ENCODE data around the gene NAALADL2.

The NAALADL2 gene

DNA sequence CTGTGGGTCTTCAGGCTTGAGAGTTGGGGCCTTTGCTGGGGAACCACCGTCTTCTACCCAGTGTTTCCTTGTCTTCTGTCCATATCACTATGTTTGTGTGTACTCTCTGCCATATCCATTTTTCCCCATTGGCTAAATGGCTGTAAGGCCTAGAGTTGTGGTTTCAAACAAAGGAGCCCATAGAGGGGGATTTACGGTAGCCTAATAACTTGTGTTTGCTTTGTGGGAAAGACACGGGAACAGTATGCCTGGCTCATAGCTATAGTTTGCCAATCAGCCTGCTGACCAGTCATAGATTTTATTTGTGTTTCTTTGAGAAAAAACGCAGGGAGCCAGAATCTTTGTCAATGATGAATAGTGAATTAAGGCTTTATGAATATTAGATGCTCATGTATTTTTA, 554.8 kb downstream of the NAALADL2 start:
- TF ChIP-seq EZH2phosphoT487 (IDR thresholded peaks at IDR 0.05; ENCODE audit: low read depth) = no peak
- TF ChIP-seq, protein P1, sequence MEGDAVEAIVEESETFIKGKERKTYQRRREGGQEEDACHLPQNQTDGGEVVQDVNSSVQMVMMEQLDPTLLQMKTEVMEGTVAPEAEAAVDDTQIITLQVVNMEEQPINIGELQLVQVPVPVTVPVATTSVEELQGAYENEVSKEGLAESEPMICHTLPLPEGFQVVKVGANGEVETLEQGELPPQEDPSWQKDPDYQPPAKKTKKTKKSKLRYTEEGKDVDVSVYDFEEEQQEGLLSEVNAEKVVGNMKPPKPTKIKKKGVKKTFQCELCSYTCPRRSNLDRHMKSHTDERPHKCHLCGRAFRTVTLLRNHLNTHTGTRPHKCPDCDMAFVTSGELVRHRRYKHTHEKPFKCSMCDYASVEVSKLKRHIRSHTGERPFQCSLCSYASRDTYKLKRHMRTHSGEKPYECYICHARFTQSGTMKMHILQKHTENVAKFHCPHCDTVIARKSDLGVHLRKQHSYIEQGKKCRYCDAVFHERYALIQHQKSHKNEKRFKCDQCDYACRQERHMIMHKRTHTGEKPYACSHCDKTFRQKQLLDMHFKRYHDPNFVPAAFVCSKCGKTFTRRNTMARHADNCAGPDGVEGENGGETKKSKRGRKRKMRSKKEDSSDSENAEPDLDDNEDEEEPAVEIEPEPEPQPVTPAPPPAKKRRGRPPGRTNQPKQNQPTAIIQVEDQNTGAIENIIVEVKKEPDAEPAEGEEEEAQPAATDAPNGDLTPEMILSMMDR (IDR thresholded peaks at IDR 0.05; ENCODE audit: low read depth, low read length) = no peak

DNA sequence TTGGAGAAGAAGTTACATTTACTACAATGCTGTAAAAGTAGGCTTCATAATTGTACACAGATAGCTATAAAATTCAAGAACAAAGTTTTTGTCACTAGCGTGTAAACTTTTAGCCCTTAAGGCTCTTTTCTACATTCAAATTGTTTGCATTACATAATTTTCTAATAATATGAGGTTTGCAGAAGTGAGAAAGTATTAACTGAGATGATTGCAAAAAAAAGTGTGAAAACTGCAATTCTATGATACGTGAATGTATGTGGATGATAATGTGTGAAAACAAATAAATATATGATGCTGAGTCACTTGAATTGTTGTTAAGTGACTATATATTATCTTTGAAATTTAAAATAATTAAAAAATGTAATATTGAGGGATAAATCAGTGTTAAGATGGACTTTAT, 557.5 kb downstream of the NAALADL2 start:
- no peak overlapping the region for H3K9ac ChIP-seq (ENCODE audit: low read length)
- H3K9me3 ChIP-seq (ENCODE audit: insufficient read depth, low read length) = no peaks in the 10 kb centered on the region
- no peaks in the 10 kb centered on the region for H3K4me1 ChIP-seq (ENCODE audit: low read length)
- H3K36me3 ChIP-seq (replicated peaks; ENCODE audit: low read depth, low read length) = no peaks in the 10 kb centered on the region
- TF ChIP-seq, protein P1 (IDR thresholded peaks at IDR 0.05; ENCODE audit: low read depth, low read length) = no peak
- TF ChIP-seq EZH2phosphoT487 (IDR thresholded peaks at IDR 0.05; ENCODE audit: low read depth) = no peak
- H3K4me2 ChIP-seq (ENCODE audit: low read length) = no peak overlapping the region
- H3K4me3 ChIP-seq (ENCODE audit: low read length) = no peak overlapping the region
- no peak overlapping the region for H3K27ac ChIP-seq (ENCODE audit: low read length)
- no peaks in the 10 kb centered on the region for H4K20me1 ChIP-seq (ENCODE audit: insufficient read depth, low read length)
- H3K79me2 ChIP-seq (ENCODE audit: low read length) = no peaks in the 10 kb centered on the region
- no peak overlapping the region for H2AFZ ChIP-seq (ENCODE audit: low read depth, low read length)
- no peaks in the 10 kb centered on the region for H3K27me3 ChIP-seq (ENCODE audit: low read depth, low read length)

More for the DNA sequence above, 554.8 kb downstream of the NAALADL2 start:
- Histone ChIP-seq H3K9me3 (ENCODE audit: insufficient read depth, low read length) (no peaks in the 10 kb centered on the region), H3K4me1 (ENCODE audit: low read length) (no peaks in the 10 kb centered on the region), H3K27ac (ENCODE audit: low read length) (no peak overlapping the region), H2AFZ (ENCODE audit: low read depth, low read length) (no peak overlapping the region), H3K9ac (ENCODE audit: low read length) (no peak overlapping the region), H3K79me2 (ENCODE audit: low read length) (no peaks in the 10 kb centered on the region), H4K20me1 (ENCODE audit: insufficient read depth, low read length) (no peaks in the 10 kb centered on the region), H3K4me2 (ENCODE audit: low read length) (no peak overlapping the region), H3K4me3 (ENCODE audit: low read length) (no peak overlapping the region), H3K27me3 (ENCODE audit: low read depth, low read length) (no peaks in the 10 kb centered on the region), H3K36me3 (replicated peaks; ENCODE audit: low read depth, low read length) (no peaks in the 10 kb centered on the region)

DNA sequence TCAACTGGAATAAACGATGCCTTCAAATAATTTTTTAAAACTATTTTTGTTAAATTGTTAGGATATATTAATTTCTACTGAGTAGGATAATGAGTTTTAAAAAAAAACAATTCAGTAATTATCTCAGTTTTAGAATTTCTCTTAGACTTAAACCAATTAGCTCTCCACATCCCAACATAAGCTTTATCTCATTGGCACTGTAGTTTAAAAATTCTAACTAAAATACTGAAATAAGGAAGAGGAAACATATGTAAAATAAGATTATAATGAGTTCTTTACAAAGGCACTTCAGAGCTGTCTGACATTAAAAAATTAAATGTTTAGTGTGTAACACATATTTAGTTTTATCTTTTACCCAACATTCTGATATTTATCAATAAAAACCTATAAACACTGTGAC, 558.3 kb downstream of the NAALADL2 start:
- H2AFZ ChIP-seq (ENCODE audit: low read depth, low read length) = no peak overlapping the region
- no peaks in the 10 kb centered on the region for H4K20me1 ChIP-seq (ENCODE audit: insufficient read depth, low read length)
- no peak overlapping the region for H3K27ac ChIP-seq (ENCODE audit: low read length)
- TF ChIP-seq, protein P1 (IDR thresholded peaks at IDR 0.05; ENCODE audit: low read depth, low read length) = no peak
- TF ChIP-seq EZH2phosphoT487 (IDR thresholded peaks at IDR 0.05; ENCODE audit: low read depth) = no peak
- no peak overlapping the region for H3K9ac ChIP-seq (ENCODE audit: low read length)
- H3K27me3 ChIP-seq (ENCODE audit: low read depth, low read length) = no peaks in the 10 kb centered on the region
- H3K4me1 ChIP-seq (ENCODE audit: low read length) = no peaks in the 10 kb centered on the region
- no peak overlapping the region for H3K4me3 ChIP-seq (ENCODE audit: low read length)
- no peaks in the 10 kb centered on the region for H3K79me2 ChIP-seq (ENCODE audit: low read length)
- H3K9me3 ChIP-seq (ENCODE audit: insufficient read depth, low read length) = no peaks in the 10 kb centered on the region
- H3K36me3 ChIP-seq (replicated peaks; ENCODE audit: low read depth, low read length) = no peaks in the 10 kb centered on the region
- no peak overlapping the region for H3K4me2 ChIP-seq (ENCODE audit: low read length)

DNA sequence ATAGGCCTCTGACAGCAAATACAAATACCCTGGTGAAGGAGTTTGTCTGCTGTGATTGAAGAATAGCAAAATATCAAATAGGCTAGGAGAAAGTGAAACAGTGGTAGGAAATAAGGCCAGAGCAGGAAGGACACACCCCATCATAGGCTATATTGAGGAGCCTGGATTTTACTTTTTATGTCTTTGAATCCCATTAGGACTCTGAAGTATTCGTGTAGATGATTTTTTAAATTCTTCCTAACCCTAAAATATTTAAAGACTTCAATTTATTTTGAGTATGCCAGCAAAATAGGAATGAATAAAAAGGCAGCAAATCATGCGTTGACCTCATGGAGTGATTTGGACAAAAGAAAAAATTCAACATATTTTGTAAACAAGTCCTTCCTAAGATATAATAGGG, 562.8 kb downstream of the NAALADL2 start:
- H3K9me3 ChIP-seq (ENCODE audit: insufficient read depth, low read length) = no peaks in the 10 kb centered on the region
- no peak overlapping the region for H3K4me3 ChIP-seq (ENCODE audit: low read length)
- no peak for TF ChIP-seq EZH2phosphoT487 (IDR thresholded peaks at IDR 0.05; ENCODE audit: low read depth)
- TF ChIP-seq, protein P1 (IDR thresholded peaks at IDR 0.05; ENCODE audit: low read depth, low read length) = no peak
- no peak overlapping the region for H3K9ac ChIP-seq (ENCODE audit: low read length)
- no peaks in the 10 kb centered on the region for H3K36me3 ChIP-seq (replicated peaks; ENCODE audit: low read depth, low read length)
- no peaks in the 10 kb centered on the region for H3K27me3 ChIP-seq (ENCODE audit: low read depth, low read length)
- H3K79me2 ChIP-seq (ENCODE audit: low read length) = no peaks in the 10 kb centered on the region
- H2AFZ ChIP-seq (ENCODE audit: low read depth, low read length) = no peak overlapping the region
- no peak overlapping the region for H3K27ac ChIP-seq (ENCODE audit: low read length)
- H4K20me1 ChIP-seq (ENCODE audit: insufficient read depth, low read length) = no peaks in the 10 kb centered on the region
- no peak overlapping the region for H3K4me2 ChIP-seq (ENCODE audit: low read length)
- no peaks in the 10 kb centered on the region; the same call in 1 of the 2 replicates for H3K4me1 ChIP-seq (ENCODE audit: low read length)

All from OCI-LY3 (cell line).